Neutrophil (primary cell): ENCODE measurements around the gene OR2D2.
"Not testable (repeated sequence)": the region's sequence is repeated elsewhere in the genome, so short reads cannot be mapped to it uniquely, and the experiment has no call there.

ENCODE experiments used
- H3K27ac ChIP-seq: fragments of 200-600 bp; sonication (generic); 2 replicates; pipeline ENCODE4 v1.5.1; 2016; ENCODE audit warnings: mild to moderate bottlenecking, moderate library complexity
- H3K27me3 ChIP-seq: fragments of 200-600 bp; sonication (generic); 2 replicates; pipeline ENCODE4 v1.6.0; 2016; ENCODE audit warnings: mild to moderate bottlenecking
- H3K36me3 ChIP-seq: fragments of 200-600 bp; sonication (generic); 2 replicates; pipeline ENCODE4 v1.5.1; 2017
- H3K4me1 ChIP-seq, 2 experiments: fragments of 200-600 bp in 1 of 2; sonication (generic) in 1 of 2; 1 replicate in 1 of 2; 2 replicates in 1 of 2; pipeline versions ENCODE4 v1.5.1 to v1.6.1; 2013 to 2016; ENCODE audit warnings: low read depth in 1 of 2, low read length in 1 of 2, mild to moderate bottlenecking in 1 of 2, moderate library complexity in 1 of 2; ENCODE audit not compliant: control insufficient read depth in 1 of 2, insufficient read depth in 1 of 2
- H3K4me3 ChIP-seq, 2 experiments: fragments of 200-600 bp in 1 of 2; sonication (generic) in 1 of 2; 1 replicate in 1 of 2; 2 replicates in 1 of 2; pipeline ENCODE4 v1.5.1; 2013 to 2016; ENCODE audit warnings: low read depth in 1 of 2, low read length in 1 of 2, mild to moderate bottlenecking in 1 of 2, moderate library complexity in 1 of 2
- H3K9me3 ChIP-seq: fragments of 200-600 bp; sonication (generic); 2 replicates; pipeline ENCODE4 v1.5.1; 2016
- CTCF ChIP-seq: fragments of 200-600 bp; sonication (generic); IDR thresholded peaks from 2 replicates; pipeline ENCODE4 v1.5.1; 2016; ENCODE audit warnings: antibody characterized with exemption

Gene OR2D2

GRCh38 chr11:6895010-6895409, 2.7 kb upstream of the OR2D2 start:
- H3K4me3 ChIP-seq, result no peak overlapping the region
- H3K4me1 ChIP-seq, result no peaks in the 10 kb centered on the region
- no peak for TF ChIP-seq CTCF
- H3K27ac ChIP-seq, result no peak overlapping the region
- no peaks in the 10 kb centered on the region for H3K27me3 ChIP-seq
- H3K9me3 ChIP-seq, result no peaks in the 10 kb centered on the region
- H3K36me3 ChIP-seq, result no peaks in the 10 kb centered on the region

GRCh38 chr11:6894097-6894496, 1.8 kb upstream of the OR2D2 start:
- TF ChIP-seq CTCF, result no peak
- Histone ChIP-seq H3K4me3 (no peak overlapping the region), H3K9me3 (no peaks in the 10 kb centered on the region), H3K27ac (no peak overlapping the region), H3K36me3 (no peaks in the 10 kb centered on the region), H3K27me3 (no peaks in the 10 kb centered on the region), H3K4me1 (no peaks in the 10 kb centered on the region)

GRCh38 chr11:6889835-6890234, 2.5 kb downstream of the OR2D2 start:
- H3K36me3 ChIP-seq, result no peaks in the 10 kb centered on the region
- no peak for TF ChIP-seq CTCF
- H3K4me1 ChIP-seq, result no peaks in the 10 kb centered on the region
- no peaks in the 10 kb centered on the region for H3K27me3 ChIP-seq
- no peak overlapping the region for H3K4me3 ChIP-seq
- H3K9me3 ChIP-seq, result no peaks in the 10 kb centered on the region
- H3K27ac ChIP-seq, result no peak overlapping the region

GRCh38 chr11:6888830-6889229, 3.5 kb downstream of the OR2D2 start:
- no peak for TF ChIP-seq CTCF
- no peaks in the 10 kb centered on the region for H3K4me1 ChIP-seq
- no peaks in the 10 kb centered on the region for H3K9me3 ChIP-seq

GRCh38 chr11:6887711-6888110, 4.6 kb downstream of the OR2D2 start:
- H3K9me3 ChIP-seq, H3K27ac ChIP-seq, H3K4me3 ChIP-seq, H3K4me1 ChIP-seq, H3K36me3 ChIP-seq, H3K27me3 ChIP-seq: not testable (repeated sequence)

More at GRCh38 chr11:6888830-6889229, 3.5 kb downstream of the OR2D2 start:
- no peak overlapping the region for H3K4me3 ChIP-seq
- peaks cover 3% of the 10 kb centered on the region for H3K27me3 ChIP-seq
- H3K36me3 ChIP-seq, result no peaks in the 10 kb centered on the region
- no peak overlapping the region for H3K27ac ChIP-seq

GRCh38 chr11:6882751-6883150, 9.5 kb downstream of the OR2D2 start:
- H3K9me3 ChIP-seq, result no peaks in the 10 kb centered on the region
- peaks cover 5% of the 10 kb centered on the region for H3K27me3 ChIP-seq
- TF ChIP-seq CTCF, result no peak
- no peaks in the 10 kb centered on the region for H3K4me1 ChIP-seq
- H3K36me3 ChIP-seq, result no peaks in the 10 kb centered on the region
- H3K4me3 ChIP-seq, result no peak overlapping the region
- no peak overlapping the region for H3K27ac ChIP-seq
